Keratinocyte (primary cell): ENCODE data around the gene PDIA4. TPM values are rescaled to one million over a fixed set of nuclear protein-coding genes. Genes with fewer than 3 reads are reported as not detected.

Source experiments
- DNase-seq: peaks from one replicate; pipeline ENCODE4 v3.0.0-alpha.2; 2011; ENCODE audit warnings: low read depth, missing footprints, low spot score
- FAIRE-seq: peaks from 2 replicates; lab custom pipeline; 2011; peaks lifted over from hg19 to GRCh38; lab: Jason Lieb, UNC
- H2AFZ ChIP-seq: 2 replicates; pipeline ENCODE4 v1.6.0; 2012; ENCODE audit warnings: low read length, control low read depth, inconsistent platforms; ENCODE audit not compliant: control insufficient read depth
- H3K27ac ChIP-seq: 2 replicates; pipeline ENCODE4 v1.5.1; 2011; ENCODE audit warnings: low read length; ENCODE audit not compliant: control insufficient read depth, insufficient read depth
- H3K27me3 ChIP-seq: 3 replicates; pipeline ENCODE4 v1.6.0; 2011; ENCODE audit warnings: low read length; ENCODE audit not compliant: control insufficient read depth, insufficient read depth; ENCODE audit errors: extremely low read depth
- H3K36me3 ChIP-seq, 2 experiments: 2 replicates in 1 of 2; 3 replicates in 1 of 2; pipeline ENCODE4 v1.5.1; 2011; ENCODE audit warnings: low read length in 2 of 2, mild to moderate bottlenecking in 1 of 2; ENCODE audit not compliant: control insufficient read depth in 2 of 2, insufficient read depth in 2 of 2; ENCODE audit errors: extremely low read depth in 1 of 2
- H3K4me1 ChIP-seq: 3 replicates; pipeline ENCODE4 v1.5.1; 2011; ENCODE audit warnings: low read length; ENCODE audit not compliant: control insufficient read depth, insufficient read depth; ENCODE audit errors: extremely low read depth
- H3K4me2 ChIP-seq: 3 replicates; pipeline ENCODE4 v1.6.0; 2011; ENCODE audit warnings: low read depth, low read length; ENCODE audit not compliant: control insufficient read depth, insufficient read depth; ENCODE audit errors: extremely low read depth
- H3K4me3 ChIP-seq, 3 experiments: fragments of 200-600 bp in 1 of 3; sonication (generic) in 1 of 3; 2 replicates in 2 of 3; 3 replicates in 1 of 3; pipeline ENCODE4 v1.5.1; 2011 to 2016; ENCODE audit warnings: low read length in 3 of 3, mild to moderate bottlenecking in 3 of 3, control low read depth in 2 of 3, inconsistent platforms in 1 of 3, low read depth in 1 of 3, mixed read lengths in 1 of 3, mixed run types in 1 of 3, moderate library complexity in 1 of 3; ENCODE audit not compliant: control insufficient read depth in 2 of 3, insufficient read depth in 2 of 3; ENCODE audit errors: extremely low read depth in 1 of 3
- H3K79me2 ChIP-seq: 2 replicates; pipeline ENCODE4 v1.6.0; 2012; ENCODE audit warnings: low read length; ENCODE audit not compliant: control insufficient read depth, insufficient read depth
- H3K9ac ChIP-seq: 3 replicates; pipeline ENCODE4 v1.6.0; 2011; ENCODE audit warnings: low read length; ENCODE audit not compliant: control insufficient read depth, insufficient read depth; ENCODE audit errors: extremely low read depth
- H3K9me1 ChIP-seq: 3 replicates; pipeline ENCODE4 v1.6.0; 2011; ENCODE audit warnings: low read length; ENCODE audit not compliant: control insufficient read depth, insufficient read depth; ENCODE audit errors: extremely low read depth
- H3K9me3 ChIP-seq: 2 replicates; pipeline ENCODE4 v1.5.1; 2012; ENCODE audit warnings: low read depth, low read length; ENCODE audit not compliant: control insufficient read depth
- H4K20me1 ChIP-seq: 3 replicates; pipeline ENCODE4 v1.6.0; 2011; ENCODE audit warnings: low read length; ENCODE audit not compliant: control insufficient read depth, insufficient read depth; ENCODE audit errors: extremely low read depth
- EZH2 ChIP-seq: IDR thresholded peaks from one replicate; pipeline ENCODE4 v1.6.1; 2012; ENCODE audit warnings: inconsistent platforms, mild to moderate bottlenecking, low read length, moderate library complexity
- dilution Hi-C: fragments of 300-500 bp; cut with MboI; formaldehyde crosslinking; loops from one replicate; pipeline ENCODE4 v1.7.0; 2020; ENCODE audit warnings: low sequenced_read_pairs; ENCODE audit not compliant: extremely low pct_ligation_motif_present
- polyA plus RNA-seq, 5 experiments: library from polyadenylated mRNA; depleted of rRNA in 3 of 5; stranded (reverse) in 3 of 5; stranded (forward) in 1 of 5; unstranded in 1 of 5; fragments of >200 nt; gene quantifications; 1 replicate in 1 of 5; 2 replicates in 3 of 5; 3 replicates in 1 of 5; pipeline versions ENCODE4 v1.2.1 to v1.2.3, GENCODE V29; 2011 to 2012; ENCODE audit warnings: missing spikeins in 2 of 5, low read depth in 1 of 5, low replicate concordance in 1 of 5
- TF ChIP-seq, protein P1 (sequence below), 3 experiments: IDR thresholded peaks in 1 of 3; conservative IDR thresholded peaks in 1 of 3; optimal IDR thresholded peaks in 1 of 3; 2 replicates in 2 of 3; 3 replicates in 1 of 3; pipeline versions ENCODE3 to v1.5.1; 2011; ENCODE audit warnings: low read length in 3 of 3, mild to moderate bottlenecking in 3 of 3, moderate library complexity in 2 of 3, control low read depth in 1 of 3, inconsistent platforms in 1 of 3; ENCODE audit not compliant: insufficient read depth in 2 of 3; ENCODE audit errors: extremely low read depth in 1 of 3

The PDIA4 gene
- polyA plus RNA-seq, 1 donor (not counting 4 experiments of a cell fraction or from before 2014, with no cell fraction given): 145 TPM

DNA sequence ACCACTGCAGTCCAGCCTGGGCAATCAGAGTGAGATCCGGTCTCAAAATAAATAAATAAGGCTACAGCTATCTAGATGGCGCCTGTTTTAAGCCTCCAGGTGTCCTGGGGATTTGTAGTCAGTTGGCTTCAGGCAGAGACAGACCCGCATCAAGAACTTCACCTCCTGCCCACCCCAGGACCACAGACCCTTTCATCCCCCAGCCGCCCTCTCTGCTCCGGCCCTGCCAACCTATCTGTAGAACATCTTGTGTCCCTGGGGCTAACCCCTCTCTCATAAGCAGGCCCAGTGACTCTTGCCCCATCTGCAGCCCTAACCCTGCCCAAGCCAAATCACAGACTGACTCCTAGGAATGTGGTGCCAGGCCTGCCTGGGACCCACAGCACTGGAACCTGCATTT lies 17.9 kb downstream of the PDIA4 start:
- Histone ChIP-seq H4K20me1 (peaks cover 9% of the 10 kb centered on the region), H3K36me3 (peaks cover 63 to 80% of the 10 kb centered on the region in 2 experiments)
- no peak for DNase-seq

DNA sequence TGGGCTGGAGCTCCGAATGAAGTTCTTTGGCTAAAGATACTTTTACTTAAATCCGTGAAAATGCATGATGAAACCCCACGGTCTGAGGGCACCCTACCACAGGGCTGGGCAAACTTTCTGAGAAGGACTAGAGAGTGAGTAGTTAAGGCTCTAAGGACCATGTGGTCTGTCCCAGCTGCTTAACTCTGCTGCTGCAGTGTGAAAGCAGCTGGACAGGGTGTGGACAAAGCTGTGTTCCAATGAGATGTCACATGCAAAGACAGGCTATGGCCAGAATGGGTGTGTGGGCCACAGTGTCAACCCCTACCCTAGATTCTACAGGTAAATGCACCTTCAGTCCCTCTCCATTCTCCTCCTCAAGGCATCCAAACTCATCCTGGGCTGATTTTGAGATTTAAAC lies 18.8 kb downstream of the PDIA4 start:
- dilution Hi-C loops: no loop called here
- no peak for FAIRE-seq
- no peaks in the 10 kb centered on the region for H3K9me3 ChIP-seq
- no peaks in the 10 kb centered on the region for H3K9me1 ChIP-seq
- peaks cover 21% of the 10 kb centered on the region for H3K79me2 ChIP-seq
- H2AFZ ChIP-seq: no peak overlapping the region
- no peak overlapping the region for H3K9ac ChIP-seq
- peaks cover 9% of the 10 kb centered on the region for H4K20me1 ChIP-seq
- H3K4me1 ChIP-seq: no peaks in the 10 kb centered on the region
- DNase-seq: no peak
- no peak overlapping the region for H3K4me2 ChIP-seq
- TF ChIP-seq, protein P1, sequence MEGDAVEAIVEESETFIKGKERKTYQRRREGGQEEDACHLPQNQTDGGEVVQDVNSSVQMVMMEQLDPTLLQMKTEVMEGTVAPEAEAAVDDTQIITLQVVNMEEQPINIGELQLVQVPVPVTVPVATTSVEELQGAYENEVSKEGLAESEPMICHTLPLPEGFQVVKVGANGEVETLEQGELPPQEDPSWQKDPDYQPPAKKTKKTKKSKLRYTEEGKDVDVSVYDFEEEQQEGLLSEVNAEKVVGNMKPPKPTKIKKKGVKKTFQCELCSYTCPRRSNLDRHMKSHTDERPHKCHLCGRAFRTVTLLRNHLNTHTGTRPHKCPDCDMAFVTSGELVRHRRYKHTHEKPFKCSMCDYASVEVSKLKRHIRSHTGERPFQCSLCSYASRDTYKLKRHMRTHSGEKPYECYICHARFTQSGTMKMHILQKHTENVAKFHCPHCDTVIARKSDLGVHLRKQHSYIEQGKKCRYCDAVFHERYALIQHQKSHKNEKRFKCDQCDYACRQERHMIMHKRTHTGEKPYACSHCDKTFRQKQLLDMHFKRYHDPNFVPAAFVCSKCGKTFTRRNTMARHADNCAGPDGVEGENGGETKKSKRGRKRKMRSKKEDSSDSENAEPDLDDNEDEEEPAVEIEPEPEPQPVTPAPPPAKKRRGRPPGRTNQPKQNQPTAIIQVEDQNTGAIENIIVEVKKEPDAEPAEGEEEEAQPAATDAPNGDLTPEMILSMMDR (optimal IDR thresholded peaks at IDR 0.05 in 1 of 3, IDR thresholded peaks at IDR 0.05 in 1 of 3, conservative IDR thresholded peaks at IDR 0.05 in 1 of 3; ENCODE audit: extremely low read depth in 1 of 3, insufficient read depth in 2 of 3, low read length in 3 of 3): no peak
- no peak for TF ChIP-seq EZH2
- H3K27ac ChIP-seq: no peak overlapping the region
- no peak overlapping the region for H3K4me3 ChIP-seq
- H3K27me3 ChIP-seq: no peaks in the 10 kb centered on the region
- H3K36me3 ChIP-seq: peaks cover 62 to 83% of the 10 kb centered on the region in 2 experiments

More for the DNA sequence above, 17.9 kb downstream of the PDIA4 start:
- Histone ChIP-seq H3K4me2 (no peak overlapping the region), H3K4me3 (no peak overlapping the region), H2AFZ (no peak overlapping the region), H3K79me2 (peaks cover 22% of the 10 kb centered on the region), H3K4me1 (no peaks in the 10 kb centered on the region), H3K9me1 (no peaks in the 10 kb centered on the region), H3K9me3 (no peaks in the 10 kb centered on the region), H3K27ac (no peak overlapping the region), H3K27me3 (no peaks in the 10 kb centered on the region), H3K9ac (no peak overlapping the region)
- TF ChIP-seq, protein P1 (optimal IDR thresholded peaks at IDR 0.05 in 1 of 3, IDR thresholded peaks at IDR 0.05 in 1 of 3, conservative IDR thresholded peaks at IDR 0.05 in 1 of 3; ENCODE audit: extremely low read depth in 1 of 3, insufficient read depth in 2 of 3, low read length in 3 of 3): no peak
- TF ChIP-seq EZH2: no peak
- dilution Hi-C loops: no loop called here
- no peak for FAIRE-seq
